Stimulated activated effector memory CD8-positive, alpha-beta T cell treated with anti-CD3 and anti-CD28 coated beads, Interleukin-12 subunit alpha, Interleukin-12 subunit beta, amount 100 ng/mL, for 72 hours (primary cell): ENCODE measurements around the gene ZNF76.
A peak's percentile ranks its signal among the peaks of the same experiment; 100 is the strongest.

ENCODE experiments used
- ATAC-seq: fragments of 150-1000 bp; cut with Tn5 transposase; 2 replicates; pipeline ENCODE4 v1.10.0; 2021
- DNase-seq, 2 donors: peaks; one replicate each; pipeline ENCODE4 v3.0.0; 2021 to 2022; ENCODE audit warnings: low spot score in 2 of 2
- H3K27ac Mint-ChIP-seq: one replicate; pipeline ENCODE4 v1.8.0; 2022; ENCODE audit warnings: mild to moderate bottlenecking, mixed read lengths
- H3K36me3 Mint-ChIP-seq: one replicate; pipeline ENCODE4 v1.8.0; 2022; ENCODE audit warnings: mild to moderate bottlenecking, mixed read lengths
- H3K4me1 Mint-ChIP-seq: one replicate; pipeline ENCODE4 v1.8.0; 2022; ENCODE audit warnings: mixed read lengths
- H3K4me3 Mint-ChIP-seq: one replicate; pipeline ENCODE4 v1.8.0; 2022; ENCODE audit warnings: mild to moderate bottlenecking, mixed read lengths
- H3K9me3 Mint-ChIP-seq: one replicate; pipeline ENCODE4 v1.8.0; 2022; ENCODE audit warnings: mixed read lengths

Gene ZNF76

GRCh38 chr6:35259194-35259947, at the start of gene ZNF76:
ZNF76 (plus strand) TSS chr6:35259735; CDS start chr6:35281152, 21,417 bp downstream.
- Mint-ChIP-seq H3K4me3 (peak within 1 kb of the TSS; percentile 95), H3K4me1 (peaks cover 46% of the 10 kb centered on the region), H3K9me3 (no peaks in the 10 kb centered on the region), H3K36me3 (peaks cover 15% of the 10 kb centered on the region), H3K27ac (peak within 1 kb of the TSS; percentile 94)
- DNase-seq: peak; percentile 86 to 95
- peak; percentile 90 for ATAC-seq

GRCh38 chr6:35213298-35213791, 46.2 kb upstream of the ZNF76 start:
- DNase-seq: no peak
- Mint-ChIP-seq H3K36me3 (no peaks in the 10 kb centered on the region), H3K27ac (peak overlapping the region; percentile 67), H3K4me3 (peak overlapping the region; percentile 67), H3K9me3 (no peaks in the 10 kb centered on the region), H3K4me1 (peaks cover 12% of the 10 kb centered on the region)
- no peak for ATAC-seq

GRCh38 chr6:35213824-35214756, 45.4 kb upstream of the ZNF76 start, which contains the start of gene SCUBE3:
SCUBE3 (plus strand) TSS chr6:35213956; CDS start chr6:35214419, 463 bp downstream.
- Mint-ChIP-seq H3K4me3 (peak within 1 kb of the TSS; percentile 67), H3K27ac (peak within 1 kb of the TSS; percentile 67), H3K4me1 (peaks cover 12% of the 10 kb centered on the region), H3K36me3 (no peaks in the 10 kb centered on the region), H3K9me3 (no peaks in the 10 kb centered on the region)
- no peak for DNase-seq
- peak; percentile 53 for ATAC-seq

- no peak for DNase-seq
- Mint-ChIP-seq H3K4me1 (peaks cover 12% of the 10 kb centered on the region), H3K4me3 (peak overlapping the region; percentile 67), H3K27ac (no peak overlapping the region), H3K9me3 (no peaks in the 10 kb centered on the region), H3K36me3 (no peaks in the 10 kb centered on the region)
- no peak for ATAC-seq
These were observed 44.5 kb upstream of the ZNF76 start for GRCh38 chr6:35214869-35215664.

- ATAC-seq (no peak), DNase-seq (no peak)
- Mint-ChIP-seq H3K36me3 (no peaks in the 10 kb centered on the region), H3K4me1 (peaks cover 12% of the 10 kb centered on the region), H3K27ac (no peak overlapping the region), H3K9me3 (no peaks in the 10 kb centered on the region), H3K4me3 (no peak overlapping the region)
These were observed 43.7 kb upstream of the ZNF76 start for GRCh38 chr6:35215665-35216411.

GRCh38 chr6:35216412-35216732, 43.2 kb upstream of the ZNF76 start:
- H3K4me1 Mint-ChIP-seq: peaks cover 12% of the 10 kb centered on the region
- H3K9me3 Mint-ChIP-seq: no peaks in the 10 kb centered on the region
- no peak for ATAC-seq
- H3K4me3 Mint-ChIP-seq: no peak overlapping the region
- DNase-seq: no peak
- H3K27ac Mint-ChIP-seq: no peak overlapping the region
- no peaks in the 10 kb centered on the region for H3K36me3 Mint-ChIP-seq

GRCh38 chr6:35216851-35217811, 42.4 kb upstream of the ZNF76 start:
- Mint-ChIP-seq H3K9me3 (no peaks in the 10 kb centered on the region), H3K27ac (no peak overlapping the region), H3K4me3 (no peak overlapping the region), H3K36me3 (no peaks in the 10 kb centered on the region), H3K4me1 (peaks cover 12% of the 10 kb centered on the region)
- no peak for ATAC-seq
- no peak for DNase-seq

- ATAC-seq (no peak), DNase-seq (no peak)
- Mint-ChIP-seq H3K27ac (no peak overlapping the region), H3K4me1 (peaks cover 9% of the 10 kb centered on the region), H3K36me3 (no peaks in the 10 kb centered on the region), H3K4me3 (no peak overlapping the region), H3K9me3 (no peaks in the 10 kb centered on the region)
These were observed 41.5 kb upstream of the ZNF76 start for GRCh38 chr6:35218021-35218420.

- Mint-ChIP-seq H3K36me3 (no peaks in the 10 kb centered on the region), H3K4me3 (no peak overlapping the region), H3K9me3 (no peaks in the 10 kb centered on the region), H3K27ac (no peak overlapping the region), H3K4me1 (peaks cover 6% of the 10 kb centered on the region)
- ATAC-seq (no peak), DNase-seq (no peak)
These were observed 41.1 kb upstream of the ZNF76 start for GRCh38 chr6:35218456-35218855.

- no peak overlapping the region for H3K4me3 Mint-ChIP-seq
- H3K4me1 Mint-ChIP-seq: peaks cover 6% of the 10 kb centered on the region
- ATAC-seq: no peak
- H3K27ac Mint-ChIP-seq: no peak overlapping the region
- no peaks in the 10 kb centered on the region for H3K9me3 Mint-ChIP-seq
- no peak for DNase-seq
- no peaks in the 10 kb centered on the region for H3K36me3 Mint-ChIP-seq
These were observed 39.7 kb upstream of the ZNF76 start for GRCh38 chr6:35219683-35220326.

- no peak overlapping the region for H3K4me3 Mint-ChIP-seq
- H3K27ac Mint-ChIP-seq: no peak overlapping the region
- DNase-seq: no peak
- H3K9me3 Mint-ChIP-seq: no peaks in the 10 kb centered on the region
- ATAC-seq: no peak
- peaks cover 6% of the 10 kb centered on the region for H3K4me1 Mint-ChIP-seq
- H3K36me3 Mint-ChIP-seq: no peaks in the 10 kb centered on the region
These were observed 38.8 kb upstream of the ZNF76 start for GRCh38 chr6:35220711-35221110.

- H3K4me1 Mint-ChIP-seq: no peaks in the 10 kb centered on the region
- no peaks in the 10 kb centered on the region for H3K9me3 Mint-ChIP-seq
- no peak for DNase-seq
- H3K36me3 Mint-ChIP-seq: no peaks in the 10 kb centered on the region
- ATAC-seq: no peak
- H3K27ac Mint-ChIP-seq: no peak overlapping the region
- no peak overlapping the region for H3K4me3 Mint-ChIP-seq
These were observed 36.1 kb upstream of the ZNF76 start for GRCh38 chr6:35223396-35223795.

GRCh38 chr6:35224720-35225119, 34.8 kb upstream of the ZNF76 start:
- no peak for ATAC-seq
- H3K36me3 Mint-ChIP-seq: no peaks in the 10 kb centered on the region

More at GRCh38 chr6:35224720-35225119, 34.8 kb upstream of the ZNF76 start:
- Mint-ChIP-seq H3K4me3 (no peak overlapping the region), H3K9me3 (no peaks in the 10 kb centered on the region), H3K4me1 (no peaks in the 10 kb centered on the region), H3K27ac (no peak overlapping the region)
- no peak for DNase-seq
